HG03135 (cell line): Measurements from ENCODE around the gene GRIK4.
A peak's percentile ranks its signal among the peaks of the same experiment; 100 is the strongest.

Experiments
- ATAC-seq: cut with Tn5 transposase; IDR thresholded peaks from one replicate; pipeline ENCODE4 v1.9.1; 2021; ENCODE audit warnings: mild to moderate bottlenecking, moderate library complexity; ENCODE audit not compliant: unreplicated experiment

GRIK4 gene

GRCh38 chr11:120657306-120658070, 145.9 kb downstream of the GRIK4 start:
- peak; percentile 50 for ATAC-seq

DNA sequence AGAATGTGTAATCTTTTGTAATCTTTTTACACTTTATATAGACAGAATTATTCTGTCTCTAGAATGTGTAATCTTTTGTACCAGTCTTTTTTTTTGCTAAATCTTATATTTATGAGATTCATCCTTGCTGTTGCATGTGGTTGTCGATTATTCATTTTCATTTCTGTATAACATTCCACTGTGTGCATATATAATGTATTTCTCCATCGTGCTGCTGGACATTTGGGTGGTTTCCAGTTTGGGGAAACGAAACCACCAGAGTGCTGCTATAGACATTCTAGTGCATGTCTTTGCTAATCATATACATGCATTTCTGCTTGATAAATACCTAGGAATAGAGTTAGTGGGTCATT, 146.5 kb downstream of the GRIK4 start:
- peak; percentile 70 for ATAC-seq

DNA sequence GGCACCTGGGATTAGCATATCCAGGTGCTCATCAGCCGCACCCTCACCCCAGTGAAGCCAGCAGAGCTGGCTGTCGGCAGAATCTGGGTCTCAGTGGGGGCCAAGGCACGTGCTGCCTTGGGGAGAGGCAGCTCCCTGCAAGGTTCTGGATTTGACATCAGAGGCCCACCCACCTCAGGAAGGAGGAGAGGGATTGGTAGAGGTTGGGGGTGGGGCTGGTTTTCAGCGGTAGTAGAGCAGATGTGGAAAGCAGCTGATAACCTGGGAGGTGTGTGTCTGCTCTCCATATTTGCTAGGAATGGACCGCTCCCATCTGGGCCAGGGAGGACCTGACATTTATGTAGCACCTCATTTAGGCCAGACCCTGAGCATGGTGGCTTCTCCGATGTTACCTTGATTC, 147.5 kb downstream of the GRIK4 start:
- ATAC-seq = no peak

GRCh38 chr11:120660024-120660565, 148.5 kb downstream of the GRIK4 start:
- ATAC-seq = no peak

GRCh38 chr11:120662071-120662676, 150.6 kb downstream of the GRIK4 start:
- no peak for ATAC-seq

- ATAC-seq = no peak
Observed at GRCh38 chr11:120663142-120663541, 151.6 kb downstream of the GRIK4 start.

- ATAC-seq = no peak
Observed at GRCh38 chr11:120666121-120666639, 154.6 kb downstream of the GRIK4 start.

DNA sequence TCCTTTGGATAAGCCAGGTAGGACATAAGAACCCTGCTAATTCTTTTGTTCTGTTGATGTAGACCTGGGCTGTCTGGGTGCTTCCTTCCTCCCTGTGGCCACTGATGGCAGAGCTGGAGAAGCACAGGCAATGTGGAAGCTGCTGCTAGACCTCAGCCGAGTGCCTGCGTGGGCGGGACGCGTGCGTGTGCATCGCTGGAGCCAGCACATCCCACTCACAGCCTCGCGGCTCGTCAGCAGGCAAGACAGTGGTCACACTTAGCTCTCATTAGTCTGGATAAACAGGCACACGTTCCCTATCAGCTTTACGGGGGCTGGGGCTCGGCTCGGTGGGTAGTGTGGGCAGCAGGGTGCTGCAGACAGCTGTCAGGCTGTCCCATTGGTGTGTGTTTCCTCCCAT, 155.7 kb downstream of the GRIK4 start:
- no peak for ATAC-seq

- no peak for ATAC-seq
Observed at GRCh38 chr11:120667934-120668333, 156.4 kb downstream of the GRIK4 start.

DNA sequence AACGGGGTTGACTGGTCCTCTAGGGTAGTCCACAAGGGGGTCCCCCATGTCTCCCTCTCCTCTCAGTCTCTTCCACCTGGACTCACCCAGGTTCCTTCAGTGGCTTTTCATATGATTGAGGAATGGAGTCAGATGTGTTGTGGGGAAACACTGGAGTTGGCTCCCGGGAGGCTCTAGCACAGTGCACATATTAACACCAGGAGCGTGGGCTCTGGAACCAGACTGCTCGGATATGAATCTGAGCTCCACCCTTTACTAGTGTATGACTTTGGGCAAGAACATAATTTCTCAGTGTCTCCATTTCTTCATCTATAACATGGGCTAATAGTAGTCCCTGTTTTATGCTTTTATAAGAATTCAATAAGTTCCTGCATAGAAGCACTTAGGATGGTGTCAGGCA, 157.0 kb downstream of the GRIK4 start:
- no peak for ATAC-seq

DNA sequence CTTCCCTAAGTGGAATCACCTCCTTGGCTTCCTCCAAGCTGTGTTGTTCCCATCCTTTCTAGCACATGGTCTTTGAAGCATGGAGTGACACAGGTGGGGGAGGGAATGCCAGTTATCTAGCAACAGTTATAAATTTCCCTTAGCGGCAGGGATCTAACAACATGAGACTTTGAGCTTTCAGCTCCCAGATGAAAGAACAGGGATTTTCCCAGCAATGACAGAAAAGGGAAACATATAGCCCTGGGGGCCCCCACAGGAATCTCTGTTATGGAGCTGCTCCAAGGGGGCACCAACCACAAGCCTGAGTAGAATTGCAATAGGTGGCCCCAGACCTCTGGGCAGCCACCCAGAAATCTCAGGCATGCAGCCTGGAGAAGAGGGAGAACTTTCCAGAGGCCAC, 163.0 kb downstream of the GRIK4 start:
- no peak for ATAC-seq

DNA sequence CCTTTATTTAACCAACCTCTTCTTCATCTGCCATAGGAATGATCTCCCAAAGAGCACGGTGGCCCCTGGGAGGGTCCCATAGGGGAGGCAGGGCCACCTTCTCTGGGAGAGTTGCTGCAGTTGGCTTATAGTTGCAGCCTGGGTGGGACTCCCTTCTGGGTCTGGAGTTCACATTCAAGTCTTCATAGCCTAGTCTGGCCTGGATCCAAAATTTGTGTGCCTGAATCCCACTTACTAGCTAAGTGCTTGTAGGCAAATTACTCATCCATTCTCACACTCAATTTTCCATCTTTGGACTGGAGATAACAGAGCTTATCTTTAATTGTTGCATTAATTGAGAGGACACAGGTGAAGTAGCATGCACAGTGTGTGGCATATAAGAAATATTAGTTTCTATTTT, 163.6 kb downstream of the GRIK4 start:
- ATAC-seq = no peak

DNA sequence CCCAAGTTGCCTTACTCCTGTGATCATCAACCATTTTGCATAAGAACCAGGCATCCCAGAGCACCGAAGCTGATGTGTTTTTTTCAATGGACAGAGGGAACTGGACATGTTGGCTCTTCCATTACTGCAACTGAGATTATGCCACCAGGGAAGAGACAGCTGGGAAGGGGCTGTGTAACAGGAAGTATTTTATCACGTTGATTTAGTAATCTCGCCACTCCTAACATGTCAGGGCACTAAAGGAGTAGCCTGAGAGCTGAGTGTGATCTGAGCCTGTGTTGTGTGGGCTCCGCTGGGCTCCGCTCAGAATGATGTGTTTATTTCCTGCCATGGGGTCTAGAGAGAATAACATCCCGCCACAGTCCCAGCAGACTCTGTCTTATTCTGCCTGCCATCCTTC, 165.4 kb downstream of the GRIK4 start:
- no peak for ATAC-seq

DNA sequence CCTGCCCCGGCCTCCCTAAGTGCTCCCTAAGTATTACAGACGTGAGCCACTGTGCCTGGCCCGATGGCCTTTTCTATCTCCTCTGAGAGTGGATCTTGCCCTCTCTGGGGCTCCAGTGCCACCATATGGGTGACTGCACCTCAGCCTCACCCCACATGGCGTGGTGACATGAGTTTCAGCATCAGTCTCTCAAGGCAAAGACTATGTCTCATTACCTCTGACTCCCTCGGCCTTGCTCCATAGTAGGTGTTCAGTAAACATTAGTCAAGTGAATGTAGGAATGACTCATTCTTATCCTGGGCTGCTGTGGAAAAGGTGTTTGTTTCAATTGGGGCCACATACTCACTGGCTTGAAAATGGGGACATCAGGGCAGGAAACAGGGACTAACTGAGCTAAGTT, 168.8 kb downstream of the GRIK4 start:
- ATAC-seq = no peak

DNA sequence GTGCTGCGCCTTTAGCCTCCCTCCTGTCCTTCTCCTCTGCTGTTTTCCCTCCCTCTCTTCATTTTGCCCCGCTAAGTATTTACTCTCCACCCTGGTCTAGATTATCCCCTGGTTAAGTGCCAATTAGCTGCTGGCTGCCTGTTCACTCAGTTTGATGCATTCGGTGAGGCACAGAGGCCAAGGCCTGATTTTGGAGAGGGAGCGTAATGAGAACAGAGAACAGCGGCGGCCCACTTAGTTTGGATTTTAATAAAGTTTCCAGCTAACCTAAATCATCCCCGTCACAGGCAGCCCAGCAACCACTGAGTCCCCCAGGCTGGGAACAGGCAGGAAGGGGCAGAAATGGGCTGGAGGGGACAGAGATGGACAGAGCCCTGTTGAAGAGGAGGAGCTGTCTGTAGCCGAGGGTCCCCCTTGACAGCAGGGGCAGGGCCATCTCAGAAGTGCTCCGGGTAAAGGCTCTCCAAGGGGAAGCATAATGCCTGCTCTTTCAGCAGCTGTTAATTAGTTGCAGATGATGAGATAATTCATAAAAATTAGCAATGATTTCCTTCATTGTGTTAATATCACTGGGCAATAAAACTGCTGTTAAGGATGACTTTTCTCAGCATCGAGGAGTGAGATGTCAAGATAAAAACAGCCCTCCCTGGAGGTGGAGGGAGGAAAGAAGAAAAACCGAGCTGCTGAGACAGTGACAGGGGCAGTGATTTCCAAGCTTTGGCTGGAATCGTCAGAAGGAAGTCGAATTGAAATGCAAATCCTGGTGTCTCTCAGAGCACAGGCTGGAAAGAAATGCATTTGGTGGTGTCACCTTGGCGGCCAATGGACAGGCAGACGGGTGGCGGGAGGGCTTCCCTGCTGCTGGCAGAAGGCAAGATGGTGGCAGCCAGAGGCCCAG, 170.1 kb downstream of the GRIK4 start:
- no peak for ATAC-seq

GRCh38 chr11:120682332-120682649, 170.7 kb downstream of the GRIK4 start:
- ATAC-seq = no peak

- ATAC-seq = no peak
Observed at GRCh38 chr11:120682866-120683265, 171.3 kb downstream of the GRIK4 start.

GRCh38 chr11:120686516-120686915, 175.0 kb downstream of the GRIK4 start:
- no peak for ATAC-seq

DNA sequence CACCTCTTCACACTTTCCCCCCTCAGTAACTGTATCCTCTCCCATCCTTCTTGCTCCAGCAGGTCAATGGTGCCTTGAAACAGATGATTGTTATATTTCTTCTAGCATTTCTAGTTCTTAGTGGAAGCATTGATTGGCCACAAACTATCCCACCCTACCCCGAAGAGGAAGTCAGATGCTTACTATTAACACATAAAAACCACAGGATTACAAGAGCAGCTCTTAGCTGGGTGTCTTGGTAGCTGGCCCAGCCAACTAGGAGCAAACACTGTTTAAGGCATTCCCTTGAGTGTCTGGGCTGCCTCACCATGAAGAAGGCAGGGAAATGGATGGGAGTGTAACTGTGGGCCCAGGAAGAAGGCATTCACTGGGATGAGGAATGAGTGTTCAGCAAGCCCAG, 176.6 kb downstream of the GRIK4 start:
- no peak for ATAC-seq

- ATAC-seq = no peak
Observed at GRCh38 chr11:120689596-120690275, 178.2 kb downstream of the GRIK4 start.

DNA sequence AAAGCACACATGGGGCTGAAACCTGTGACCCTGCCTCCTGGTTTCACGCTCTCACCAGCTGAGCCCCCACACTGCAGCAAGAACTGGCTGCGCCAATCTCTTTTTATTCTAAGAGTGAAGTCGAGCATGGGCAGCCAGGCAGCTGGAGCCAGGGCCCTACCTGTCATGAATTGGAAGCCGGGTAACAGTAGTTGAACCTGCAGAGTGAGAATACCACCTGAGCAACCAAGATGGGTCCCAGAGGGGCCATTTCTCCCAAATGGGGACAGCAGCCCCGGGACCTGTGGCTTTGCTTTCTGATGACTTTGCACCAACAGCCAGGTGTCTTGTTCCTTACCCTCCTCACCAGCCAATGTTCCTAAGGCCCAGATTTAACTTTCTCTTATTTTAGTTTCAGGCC, 178.9 kb downstream of the GRIK4 start:
- ATAC-seq = no peak
